Karpas-422 (cell line): Measurements from ENCODE around the gene ZFAND4. TPM values are rescaled to one million over a fixed set of nuclear protein-coding genes. Genes with fewer than 3 reads are reported as not detected.

Experiments used
- DNase-seq: peaks from one replicate; pipeline ENCODE4 v3.0.0-alpha.2; 2015
- H2AFZ ChIP-seq: fragments of 200-600 bp; sonication (generic); 2 replicates; pipeline ENCODE4 v1.6.1; 2014; ENCODE audit warnings: antibody characterized with exemption, low read length, mixed read lengths
- H3K27ac ChIP-seq: fragments of 200-600 bp; sonication (generic); 2 replicates; pipeline ENCODE4 v1.5.1; 2014; ENCODE audit warnings: mild to moderate bottlenecking, low read length, moderate library complexity
- H3K27me3 ChIP-seq: fragments of 200-600 bp; sonication (generic); 2 replicates; pipeline ENCODE4 v1.6.1; 2014; ENCODE audit warnings: low read length, mixed read lengths
- H3K36me3 ChIP-seq: fragments of 200-600 bp; sonication (generic); 2 replicates; pipeline ENCODE4 v1.6.1; 2014; ENCODE audit warnings: low read length, mixed read lengths; ENCODE audit not compliant: insufficient read depth
- H3K4me1 ChIP-seq: fragments of 200-600 bp; sonication (generic); 2 replicates; pipeline ENCODE4 v1.6.1; 2014; ENCODE audit warnings: mild to moderate bottlenecking, low read length, mixed read lengths
- H3K4me2 ChIP-seq: fragments of 200-600 bp; sonication (generic); 2 replicates; pipeline ENCODE4 v1.6.1; 2014; ENCODE audit warnings: low read length, low read depth, mild to moderate bottlenecking; ENCODE audit not compliant: poor library complexity, severe bottlenecking
- H3K4me3 ChIP-seq: fragments of 200-600 bp; sonication (generic); 2 replicates; pipeline ENCODE4 v1.5.1; 2014; ENCODE audit warnings: mild to moderate bottlenecking, antibody characterized with exemption, low read length, mixed read lengths
- H3K79me2 ChIP-seq: fragments of 200-600 bp; sonication (generic); 2 replicates; pipeline ENCODE4 v1.6.1; 2014; ENCODE audit warnings: mild to moderate bottlenecking, low read length, mixed read lengths
- H3K9ac ChIP-seq: fragments of 200-600 bp; sonication (generic); 2 replicates; pipeline ENCODE4 v1.6.0; 2014; ENCODE audit warnings: low read length
- H3K9me2 ChIP-seq: fragments of 200-600 bp; sonication (generic), shearing (Covaris generic); replicated peaks from 2 replicates; pipeline ENCODE4 v1.6.0; 2014; ENCODE audit warnings: mild to moderate bottlenecking, low read length, moderate library complexity; ENCODE audit not compliant: insufficient read depth
- H3K9me3 ChIP-seq: fragments of 300-700, 200-600 bp; sonication (generic); 2 replicates; pipeline ENCODE4 v1.6.1; 2014; ENCODE audit warnings: low read length, mixed read lengths
- H4K20me1 ChIP-seq: fragments of 200-600 bp; sonication (generic); 2 replicates; pipeline ENCODE4 v1.6.1; 2014; ENCODE audit warnings: mild to moderate bottlenecking, antibody characterized with exemption, low read length, low read depth; ENCODE audit not compliant: insufficient read depth
- total RNA-seq: library from RNA; depleted of rRNA; stranded (reverse); fragments of >200 nt; shearing (Covaris generic); gene quantifications from 2 replicates; pipeline ENCODE4 v1.2.3, GENCODE V29; 2014; ENCODE audit warnings: low replicate concordance

The ZFAND4 gene
- total RNA-seq, 1 experiment from 2014 or later = 61.3 TPM

DNA sequence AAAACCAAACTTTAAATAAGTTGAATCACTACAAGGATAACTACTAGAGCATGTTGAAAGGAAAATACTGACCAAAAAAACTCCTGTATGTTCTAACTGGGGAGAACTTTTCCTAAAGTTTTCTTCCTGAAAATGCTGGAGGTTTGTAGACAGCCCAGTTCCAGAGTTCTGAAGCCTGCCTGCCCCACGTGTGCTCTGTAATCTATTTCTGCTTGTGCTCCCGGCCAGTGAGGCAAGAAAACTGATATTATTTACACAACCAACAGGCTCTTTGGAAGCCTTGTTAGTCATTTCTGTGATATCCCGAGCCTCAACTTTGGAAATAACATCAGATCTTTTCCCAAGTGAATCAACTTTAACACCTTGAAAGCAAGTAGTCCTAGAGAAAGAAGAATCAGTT lies 46.7 kb downstream of the ZFAND4 start:
- Histone ChIP-seq H3K4me3 (no peak overlapping the region), H2AFZ (no peak overlapping the region), H3K36me3 (peaks cover 50% of the 10 kb centered on the region), H3K9me3 (no peaks in the 10 kb centered on the region), H3K27ac (no peak overlapping the region), H3K9ac (no peak overlapping the region), H3K79me2 (peaks cover 68% of the 10 kb centered on the region), H3K27me3 (no peaks in the 10 kb centered on the region), H4K20me1 (no peaks in the 10 kb centered on the region), H3K4me1 (no peaks in the 10 kb centered on the region), H3K9me2 (no peaks in the 10 kb centered on the region), H3K4me2 (no peak overlapping the region)
- no peak for DNase-seq

DNA sequence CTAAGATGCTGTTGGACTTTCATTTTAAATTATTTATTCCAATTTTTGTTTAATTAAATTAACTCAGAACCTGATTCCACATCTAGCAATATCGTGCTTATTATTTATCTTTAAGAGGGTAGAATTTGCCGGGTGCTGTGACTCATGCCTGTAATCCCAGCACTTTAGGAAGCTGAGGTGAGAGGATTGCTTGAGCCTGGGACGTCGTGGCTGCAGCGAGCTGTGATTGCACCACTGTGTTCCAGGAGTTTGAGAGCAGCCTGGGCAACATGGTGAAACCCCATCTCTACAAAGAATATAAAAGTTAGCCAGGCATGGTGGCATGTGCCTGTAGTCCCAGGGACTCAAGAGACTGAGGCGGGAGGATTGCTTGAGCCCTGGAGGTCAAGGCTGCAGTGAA lies 47.8 kb downstream of the ZFAND4 start:
- H3K4me3 ChIP-seq = no peak overlapping the region
- no peaks in the 10 kb centered on the region for H3K9me3 ChIP-seq
- no peak overlapping the region for H3K9ac ChIP-seq
- H3K36me3 ChIP-seq = peaks cover 54% of the 10 kb centered on the region
- H4K20me1 ChIP-seq = no peaks in the 10 kb centered on the region
- H3K79me2 ChIP-seq = peaks cover 71% of the 10 kb centered on the region
- H3K27ac ChIP-seq = no peak overlapping the region
- H3K9me2 ChIP-seq = no peaks in the 10 kb centered on the region
- H3K27me3 ChIP-seq = no peaks in the 10 kb centered on the region
- H2AFZ ChIP-seq = no peak overlapping the region
- no peak overlapping the region for H3K4me2 ChIP-seq
- no peaks in the 10 kb centered on the region for H3K4me1 ChIP-seq
- no peak for DNase-seq

DNA sequence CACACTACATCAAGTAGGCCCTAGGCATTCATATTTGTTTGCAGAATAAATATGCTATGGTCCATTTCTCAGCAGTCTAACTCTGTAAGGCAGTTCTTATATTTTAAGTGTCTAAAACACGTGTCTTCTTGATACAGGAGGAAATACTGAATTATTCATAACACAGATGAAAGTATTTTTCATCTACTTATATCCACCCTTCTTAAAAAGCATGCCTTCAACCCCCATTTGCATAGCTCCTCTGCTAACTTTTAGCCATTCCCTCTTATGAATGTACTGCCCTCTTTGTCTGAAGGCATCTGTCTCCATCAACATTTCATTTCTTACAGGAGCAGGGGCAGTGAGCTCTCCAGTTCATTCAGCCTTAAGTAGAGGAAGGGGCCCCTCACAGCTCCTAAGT lies 57.7 kb downstream of the ZFAND4 start:
- H3K36me3 ChIP-seq = peaks cover 68% of the 10 kb centered on the region
- no peaks in the 10 kb centered on the region for H3K9me3 ChIP-seq
- peaks cover 23% of the 10 kb centered on the region for H3K4me1 ChIP-seq
- peaks cover 9% of the 10 kb centered on the region for H3K79me2 ChIP-seq
- H2AFZ ChIP-seq = no peak overlapping the region
- no peak for DNase-seq
- no peak overlapping the region for H3K4me2 ChIP-seq
- no peaks in the 10 kb centered on the region for H3K9me2 ChIP-seq
- H3K4me3 ChIP-seq = no peak overlapping the region
- H4K20me1 ChIP-seq = no peaks in the 10 kb centered on the region
- H3K27ac ChIP-seq = no peak overlapping the region
- no peak overlapping the region for H3K9ac ChIP-seq
- no peaks in the 10 kb centered on the region for H3K27me3 ChIP-seq

DNA sequence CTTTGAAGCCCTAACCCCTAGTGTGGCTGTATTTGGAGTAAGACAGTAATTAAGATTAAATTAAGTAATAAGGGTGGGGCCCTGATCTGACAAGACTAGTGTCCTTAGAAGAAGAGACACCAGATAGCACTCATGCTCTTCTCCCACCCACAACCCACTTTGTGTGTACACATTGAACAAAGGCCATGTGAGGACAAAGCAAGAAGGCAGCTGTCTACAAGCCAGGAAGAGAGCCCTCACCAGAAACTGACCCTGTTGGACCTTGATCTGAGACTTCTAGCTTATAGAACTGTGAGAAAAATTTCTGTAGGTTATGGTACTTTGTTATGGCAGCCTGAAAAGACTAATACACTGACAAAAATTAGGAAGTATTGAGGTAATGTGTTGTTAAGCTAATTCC lies 59.8 kb downstream of the ZFAND4 start:
- Histone ChIP-seq H3K4me3 (no peak overlapping the region), H3K4me1 (peaks cover 19% of the 10 kb centered on the region)

DNA sequence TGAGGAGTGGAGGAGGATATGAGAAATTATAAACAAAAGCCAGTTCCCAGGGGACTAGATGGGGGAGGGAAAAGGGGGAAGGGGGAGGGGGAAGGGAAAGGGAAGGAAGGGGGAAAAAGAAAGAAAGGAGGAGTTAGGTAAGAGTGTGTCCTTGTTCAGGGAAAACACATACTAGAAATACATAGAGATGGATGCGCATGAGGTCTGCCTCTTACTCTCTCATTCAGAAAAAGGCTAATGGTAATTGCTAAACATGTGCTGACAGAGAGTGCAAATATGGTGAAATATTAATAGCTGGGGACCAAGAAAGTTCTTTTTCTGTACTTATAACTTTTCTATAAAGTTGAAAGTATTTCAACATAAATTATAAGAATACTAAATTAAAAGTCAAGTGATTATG lies 64.5 kb downstream of the ZFAND4 start:
- Histone ChIP-seq H3K27me3 (no peaks in the 10 kb centered on the region), H3K27ac (no peak overlapping the region), H3K36me3 (peaks cover 44% of the 10 kb centered on the region), H3K4me1 (no peaks in the 10 kb centered on the region), H3K9me3 (no peaks in the 10 kb centered on the region), H2AFZ (no peak overlapping the region), H3K79me2 (no peaks in the 10 kb centered on the region), H3K4me2 (no peak overlapping the region), H3K9ac (no peak overlapping the region), H3K9me2 (no peaks in the 10 kb centered on the region), H4K20me1 (no peaks in the 10 kb centered on the region), H3K4me3 (no peak overlapping the region)
- DNase-seq = no peak

More for the DNA sequence above, 59.8 kb downstream of the ZFAND4 start:
- Histone ChIP-seq H3K79me2 (peaks cover under 1% of the 10 kb centered on the region; the same call in 1 of the 2 replicates), H3K27ac (no peak overlapping the region), H3K9me2 (no peaks in the 10 kb centered on the region), H3K9ac (no peak overlapping the region), H2AFZ (no peak overlapping the region), H3K36me3 (peaks cover 68% of the 10 kb centered on the region), H3K9me3 (no peaks in the 10 kb centered on the region), H3K27me3 (no peaks in the 10 kb centered on the region), H4K20me1 (no peaks in the 10 kb centered on the region), H3K4me2 (no peak overlapping the region)
- DNase-seq = no peak

DNA sequence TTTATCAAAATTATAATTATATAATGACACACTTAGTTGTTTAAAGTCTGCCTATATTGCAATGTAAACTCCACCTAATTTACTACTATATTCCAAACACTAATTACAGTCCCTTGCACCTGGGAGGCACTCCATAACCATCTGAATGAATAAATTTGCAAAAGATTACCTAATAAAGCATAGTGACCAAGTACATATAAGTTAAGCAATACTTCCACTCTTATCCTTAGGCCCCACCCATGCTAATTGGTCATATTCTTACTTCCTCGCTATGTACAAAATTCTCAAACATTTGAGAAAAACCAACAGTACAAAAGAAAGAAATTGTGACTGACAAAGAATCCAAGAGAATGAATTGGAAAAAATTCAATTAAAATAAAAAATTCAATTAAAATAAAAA lies 65.3 kb downstream of the ZFAND4 start:
- Histone ChIP-seq H3K9ac (no peak overlapping the region), H3K79me2 (no peaks in the 10 kb centered on the region), H3K27me3 (no peaks in the 10 kb centered on the region), H3K4me1 (no peaks in the 10 kb centered on the region), H3K36me3 (peaks cover 38% of the 10 kb centered on the region), H3K4me3 (no peak overlapping the region), H3K27ac (no peak overlapping the region), H2AFZ (no peak overlapping the region), H3K4me2 (no peak overlapping the region), H4K20me1 (no peaks in the 10 kb centered on the region), H3K9me2 (no peaks in the 10 kb centered on the region), H3K9me3 (no peaks in the 10 kb centered on the region)
- no peak for DNase-seq

DNA sequence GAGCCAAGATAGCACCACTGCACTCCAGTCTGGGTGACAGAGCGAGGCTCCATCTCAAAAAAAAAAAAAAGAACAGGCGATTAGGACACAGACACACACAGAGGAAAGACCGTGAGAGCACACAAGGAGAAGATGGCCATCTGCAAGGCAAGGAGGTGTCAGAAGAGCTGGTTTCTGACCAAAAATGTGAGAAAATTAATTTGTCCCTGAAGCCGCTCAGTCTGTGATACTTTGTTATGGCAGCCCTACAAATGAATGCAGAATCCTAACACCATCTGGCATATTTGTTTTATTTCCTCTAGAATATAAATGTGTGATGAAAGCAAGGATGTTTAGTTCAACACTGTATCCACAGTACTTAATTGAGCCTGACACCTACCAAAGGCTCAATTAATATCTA lies 69.7 kb downstream of the ZFAND4 start:
- no peaks in the 10 kb centered on the region for H3K9me3 ChIP-seq
- H3K27me3 ChIP-seq = no peaks in the 10 kb centered on the region
- DNase-seq = no peak
- no peaks in the 10 kb centered on the region for H3K79me2 ChIP-seq
- H3K4me2 ChIP-seq = no peak overlapping the region
- no peaks in the 10 kb centered on the region for H4K20me1 ChIP-seq
- no peak overlapping the region for H3K9ac ChIP-seq
- peaks cover 8% of the 10 kb centered on the region; the same call in 1 of the 2 replicates for H3K36me3 ChIP-seq
- no peak overlapping the region for H3K27ac ChIP-seq
- H3K4me3 ChIP-seq = no peak overlapping the region
- H3K4me1 ChIP-seq = no peaks in the 10 kb centered on the region
- H3K9me2 ChIP-seq = no peaks in the 10 kb centered on the region
- no peak overlapping the region for H2AFZ ChIP-seq

DNA sequence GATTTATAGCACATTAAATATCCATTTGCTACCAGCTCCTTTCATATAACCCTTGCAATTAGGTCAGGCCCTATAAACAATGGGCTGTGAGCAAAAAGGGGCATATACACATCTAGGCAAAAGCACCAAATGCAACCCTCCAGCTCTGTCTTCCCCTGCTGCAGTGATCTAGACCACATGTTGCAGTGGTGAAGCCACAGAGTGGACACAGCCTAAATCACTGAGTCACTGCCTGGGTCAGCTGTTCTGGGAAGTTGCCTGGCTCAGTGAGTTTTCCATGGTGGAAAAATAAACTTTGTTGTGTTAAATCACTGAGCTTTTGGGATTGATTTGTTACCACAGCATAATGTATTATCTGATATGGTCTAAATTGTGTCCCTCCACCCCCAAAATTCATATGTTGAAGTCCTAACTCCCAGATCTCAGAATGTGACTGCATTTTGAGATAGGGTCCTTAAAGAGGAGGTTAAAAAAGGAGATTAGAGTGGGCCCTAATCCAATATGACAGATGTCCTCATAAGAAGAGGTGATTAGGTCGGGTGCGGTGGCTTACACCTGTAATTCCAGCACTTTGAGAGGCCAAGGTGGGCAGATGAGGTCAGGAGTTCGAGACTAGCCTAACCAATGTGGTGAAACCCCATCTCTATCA lies 70.4 kb downstream of the ZFAND4 start:
- no peak overlapping the region for H3K27ac ChIP-seq
- H3K79me2 ChIP-seq = no peaks in the 10 kb centered on the region
- no peaks in the 10 kb centered on the region for H3K27me3 ChIP-seq
- peaks cover 4% of the 10 kb centered on the region; the same call in 1 of the 2 replicates for H3K36me3 ChIP-seq
- no peak for DNase-seq
- H3K4me1 ChIP-seq = no peaks in the 10 kb centered on the region
- no peaks in the 10 kb centered on the region for H4K20me1 ChIP-seq
- no peak overlapping the region for H3K4me2 ChIP-seq
- H3K9ac ChIP-seq = no peak overlapping the region
- no peak overlapping the region for H2AFZ ChIP-seq
- no peak overlapping the region for H3K4me3 ChIP-seq
- H3K9me2 ChIP-seq = no peaks in the 10 kb centered on the region
- no peaks in the 10 kb centered on the region for H3K9me3 ChIP-seq
